Measurements from ENCODE around the gene SCN7A.

GRCh38 chr2:166440313-166440712 is 53.7 kb downstream of the SCN7A start:
- TF ChIP-seq POLR2A (IDR thresholded peaks at IDR 0.05) (no peak), POLR2AphosphoS5 (IDR thresholded peaks at IDR 0.05; ENCODE audit: insufficient read depth in 1 of 2, low read depth in 1 of 2) (no peak)
- TF ChIP-seq, protein P1, sequence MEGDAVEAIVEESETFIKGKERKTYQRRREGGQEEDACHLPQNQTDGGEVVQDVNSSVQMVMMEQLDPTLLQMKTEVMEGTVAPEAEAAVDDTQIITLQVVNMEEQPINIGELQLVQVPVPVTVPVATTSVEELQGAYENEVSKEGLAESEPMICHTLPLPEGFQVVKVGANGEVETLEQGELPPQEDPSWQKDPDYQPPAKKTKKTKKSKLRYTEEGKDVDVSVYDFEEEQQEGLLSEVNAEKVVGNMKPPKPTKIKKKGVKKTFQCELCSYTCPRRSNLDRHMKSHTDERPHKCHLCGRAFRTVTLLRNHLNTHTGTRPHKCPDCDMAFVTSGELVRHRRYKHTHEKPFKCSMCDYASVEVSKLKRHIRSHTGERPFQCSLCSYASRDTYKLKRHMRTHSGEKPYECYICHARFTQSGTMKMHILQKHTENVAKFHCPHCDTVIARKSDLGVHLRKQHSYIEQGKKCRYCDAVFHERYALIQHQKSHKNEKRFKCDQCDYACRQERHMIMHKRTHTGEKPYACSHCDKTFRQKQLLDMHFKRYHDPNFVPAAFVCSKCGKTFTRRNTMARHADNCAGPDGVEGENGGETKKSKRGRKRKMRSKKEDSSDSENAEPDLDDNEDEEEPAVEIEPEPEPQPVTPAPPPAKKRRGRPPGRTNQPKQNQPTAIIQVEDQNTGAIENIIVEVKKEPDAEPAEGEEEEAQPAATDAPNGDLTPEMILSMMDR (IDR thresholded peaks at IDR 0.05), result no peak
